HCT116 (cell line): ENCODE data around the gene F10.

Experiments used
- CEBPB ChIP-seq: IDR thresholded peaks from 2 replicates; pipeline ENCODE4 v1.6.1; 2012; ENCODE audit warnings: low read depth
- EZH2 ChIP-seq: fragments of 200-600 bp; sonication (generic); IDR thresholded peaks from 2 replicates; pipeline ENCODE4 v1.6.1; 2017; ENCODE audit warnings: antibody characterized with exemption, mixed run types
- JUND ChIP-seq: IDR thresholded peaks from 2 replicates; pipeline ENCODE4 v1.6.1; 2012
- POLR2A ChIP-seq: IDR thresholded peaks from 2 replicates; pipeline ENCODE4 v1.7.0; 2011; ENCODE audit warnings: borderline replicate concordance; ENCODE audit not compliant: insufficient read depth, insufficient read length; ENCODE audit errors: extremely low read depth
- POLR2AphosphoS5 ChIP-seq: IDR thresholded peaks from 2 replicates; pipeline ENCODE4 v1.6.1; 2011; ENCODE audit warnings: mild to moderate bottlenecking, low read depth, low read length, moderate library complexity
- REST ChIP-seq: IDR thresholded peaks from 2 replicates; pipeline ENCODE4 v1.6.1; 2012; ENCODE audit warnings: low read depth
- TF ChIP-seq, protein P1 (sequence below), 3 experiments: fragments of 200-600 bp in 1 of 3; sonication (generic) in 1 of 3; IDR thresholded peaks in 2 of 3; conservative IDR thresholded peaks in 1 of 3; 2 replicates each; pipeline ENCODE4 v1.5.1; 2012 to 2017; ENCODE audit warnings: low read depth in 2 of 3, low read length in 2 of 3, antibody characterized with exemption in 1 of 3, borderline replicate concordance in 1 of 3, control low read depth in 1 of 3, mild to moderate bottlenecking in 1 of 3, mixed read lengths in 1 of 3, mixed run types in 1 of 3, moderate library complexity in 1 of 3; ENCODE audit not compliant: insufficient read depth in 1 of 3

GRCh38 chr13:113129921-113130750, 7.5 kb downstream of the F10 start:
- TF ChIP-seq, protein P1, sequence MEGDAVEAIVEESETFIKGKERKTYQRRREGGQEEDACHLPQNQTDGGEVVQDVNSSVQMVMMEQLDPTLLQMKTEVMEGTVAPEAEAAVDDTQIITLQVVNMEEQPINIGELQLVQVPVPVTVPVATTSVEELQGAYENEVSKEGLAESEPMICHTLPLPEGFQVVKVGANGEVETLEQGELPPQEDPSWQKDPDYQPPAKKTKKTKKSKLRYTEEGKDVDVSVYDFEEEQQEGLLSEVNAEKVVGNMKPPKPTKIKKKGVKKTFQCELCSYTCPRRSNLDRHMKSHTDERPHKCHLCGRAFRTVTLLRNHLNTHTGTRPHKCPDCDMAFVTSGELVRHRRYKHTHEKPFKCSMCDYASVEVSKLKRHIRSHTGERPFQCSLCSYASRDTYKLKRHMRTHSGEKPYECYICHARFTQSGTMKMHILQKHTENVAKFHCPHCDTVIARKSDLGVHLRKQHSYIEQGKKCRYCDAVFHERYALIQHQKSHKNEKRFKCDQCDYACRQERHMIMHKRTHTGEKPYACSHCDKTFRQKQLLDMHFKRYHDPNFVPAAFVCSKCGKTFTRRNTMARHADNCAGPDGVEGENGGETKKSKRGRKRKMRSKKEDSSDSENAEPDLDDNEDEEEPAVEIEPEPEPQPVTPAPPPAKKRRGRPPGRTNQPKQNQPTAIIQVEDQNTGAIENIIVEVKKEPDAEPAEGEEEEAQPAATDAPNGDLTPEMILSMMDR (IDR thresholded peaks at IDR 0.05 in 2 of 3, conservative IDR thresholded peaks at IDR 0.05 in 1 of 3; ENCODE audit: borderline replicate concordance in 1 of 3, insufficient read depth in 1 of 3, low read depth in 2 of 3, low read length in 2 of 3): no peak
- TF ChIP-seq REST (no peak), POLR2A (no peak), POLR2AphosphoS5 (no peak), CEBPB (no peak), JUND (no peak), EZH2 (no peak)
